HG02884 (cell line): ENCODE data around the gene GANAB.
"Not testable (repeated sequence)": the region's sequence is repeated elsewhere in the genome, so short reads cannot be mapped to it uniquely, and the experiment has no call there.

Experiments
- ATAC-seq: cut with Tn5 transposase; IDR thresholded peaks from one replicate; pipeline ENCODE4 v1.9.1; 2021; ENCODE audit warnings: mild to moderate bottlenecking, moderate library complexity; ENCODE audit not compliant: unreplicated experiment

Gene GANAB

GRCh38 chr11:62627713-62628112, 18.7 kb downstream of the GANAB start:
- ATAC-seq = no peak

DNA sequence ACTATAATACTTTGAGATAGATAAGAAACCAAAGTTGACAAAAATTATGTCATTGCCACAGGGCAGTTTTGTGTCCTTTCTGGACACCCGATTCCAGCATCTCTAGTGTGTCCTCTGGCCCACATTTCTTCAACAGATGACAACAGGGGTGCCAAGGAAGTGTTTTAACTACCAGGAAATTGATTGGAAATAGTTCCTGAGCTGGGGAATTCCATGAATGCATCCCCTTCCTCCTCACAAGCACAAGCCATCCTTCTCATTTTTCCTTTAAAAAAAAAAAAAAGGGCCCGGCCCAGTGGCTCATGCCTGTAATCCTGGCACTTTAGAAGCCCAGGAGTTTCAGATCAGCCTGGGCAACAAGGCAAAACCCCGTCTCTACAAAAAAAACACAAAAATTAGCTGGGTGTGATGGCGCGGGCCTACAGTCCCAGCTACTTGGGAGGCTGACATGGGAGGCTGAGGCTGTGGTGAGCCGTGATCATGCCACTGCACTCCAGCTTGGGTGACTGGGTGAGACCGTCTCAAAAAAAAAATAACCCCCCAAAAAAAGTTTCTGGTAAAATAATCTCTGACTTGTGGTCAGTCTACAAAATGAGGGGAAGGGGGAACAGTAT, 23.8 kb downstream of the GANAB start:
- ATAC-seq = no peak

- peak; percentile 90 for ATAC-seq
Observed at GRCh38 chr11:62621567-62622470, 24.6 kb downstream of the GANAB start, which contains the start of gene B3GAT3. B3GAT3 (minus strand) TSS chr11:62621986; CDS start chr11:62621947, 39 bp downstream.

DNA sequence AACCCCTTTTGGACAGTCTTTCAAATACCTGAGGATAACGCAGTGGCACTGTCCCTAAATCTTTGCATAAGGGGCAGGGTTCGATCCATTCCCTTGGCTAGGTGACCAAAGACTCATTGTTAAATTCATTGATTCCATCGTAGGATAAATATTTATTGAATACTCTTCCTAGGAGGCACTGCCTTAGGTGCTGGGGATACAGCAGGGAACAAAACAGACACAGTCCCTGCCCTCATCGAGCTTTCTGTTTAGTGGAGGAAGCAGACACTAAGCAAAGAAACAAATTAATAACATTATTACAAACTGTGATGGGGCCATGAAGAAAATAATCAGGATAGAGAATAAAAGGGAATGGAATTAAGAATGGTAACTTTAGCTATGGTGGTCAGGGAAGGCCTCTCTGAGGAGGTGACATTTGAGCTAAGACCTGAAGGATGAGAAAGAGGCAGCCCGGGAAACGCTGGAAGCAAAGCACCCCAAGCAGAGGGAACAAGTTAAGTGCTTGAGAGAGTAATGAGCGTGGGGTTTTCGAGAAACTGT, 25.3 kb downstream of the GANAB start:
- ATAC-seq = no peak

DNA sequence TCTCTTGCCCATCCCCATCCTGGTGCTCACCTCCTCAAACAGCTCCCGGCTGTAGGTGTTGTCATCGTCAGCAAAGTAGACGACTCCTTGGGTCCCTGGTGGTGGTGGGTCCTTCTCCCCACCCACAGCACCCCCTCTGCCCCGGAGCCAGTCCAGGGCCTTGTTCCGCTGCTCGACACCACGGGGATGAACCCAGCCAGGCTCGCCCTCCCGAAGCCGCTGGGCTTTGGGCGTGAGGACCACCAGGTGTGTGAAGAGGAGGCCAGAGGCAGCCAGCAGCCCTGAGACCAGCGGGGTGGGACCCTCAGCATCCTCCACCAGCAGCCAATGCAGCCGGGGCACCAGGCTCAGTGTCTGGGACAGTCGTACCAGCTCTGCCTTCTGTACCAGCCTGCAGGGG, 29.5 kb downstream of the GANAB start:
- not testable (repeated sequence) for ATAC-seq

- ATAC-seq = no peak
Observed at GRCh38 chr11:62615521-62615920, 30.9 kb downstream of the GANAB start.

DNA sequence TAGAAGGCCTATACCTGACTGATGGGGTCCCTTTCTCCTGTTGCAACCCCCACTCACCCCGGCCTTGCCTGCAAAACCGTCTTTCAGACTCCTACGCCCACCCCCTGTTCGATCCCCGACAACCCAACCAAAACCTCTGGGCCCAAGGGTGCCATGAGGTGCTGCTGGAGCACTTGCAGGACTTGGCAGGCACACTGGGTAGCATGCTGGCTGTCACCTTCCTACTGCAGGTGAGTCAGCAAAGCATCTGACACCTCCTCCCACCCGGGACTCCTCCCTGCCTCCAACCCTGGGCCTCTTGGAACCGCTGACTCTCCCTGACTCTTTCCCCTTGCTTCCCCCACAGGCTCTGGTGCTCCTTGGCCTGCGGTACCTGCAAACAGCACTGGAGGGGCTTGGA, 32.1 kb downstream of the GANAB start:
- ATAC-seq = no peak

GRCh38 chr11:62613291-62613778, 33.1 kb downstream of the GANAB start:
- no peak for ATAC-seq

GRCh38 chr11:62612366-62613290, 33.8 kb downstream of the GANAB start, which contains the start of the genes EML3 and ROM1:
EML3 (minus strand) TSS chr11:62612775; CDS start chr11:62612457, 318 bp downstream.
ROM1 (plus strand) TSS chr11:62613257; CDS start chr11:62613282, 25 bp downstream.
- ATAC-seq = peak; percentile 52

DNA sequence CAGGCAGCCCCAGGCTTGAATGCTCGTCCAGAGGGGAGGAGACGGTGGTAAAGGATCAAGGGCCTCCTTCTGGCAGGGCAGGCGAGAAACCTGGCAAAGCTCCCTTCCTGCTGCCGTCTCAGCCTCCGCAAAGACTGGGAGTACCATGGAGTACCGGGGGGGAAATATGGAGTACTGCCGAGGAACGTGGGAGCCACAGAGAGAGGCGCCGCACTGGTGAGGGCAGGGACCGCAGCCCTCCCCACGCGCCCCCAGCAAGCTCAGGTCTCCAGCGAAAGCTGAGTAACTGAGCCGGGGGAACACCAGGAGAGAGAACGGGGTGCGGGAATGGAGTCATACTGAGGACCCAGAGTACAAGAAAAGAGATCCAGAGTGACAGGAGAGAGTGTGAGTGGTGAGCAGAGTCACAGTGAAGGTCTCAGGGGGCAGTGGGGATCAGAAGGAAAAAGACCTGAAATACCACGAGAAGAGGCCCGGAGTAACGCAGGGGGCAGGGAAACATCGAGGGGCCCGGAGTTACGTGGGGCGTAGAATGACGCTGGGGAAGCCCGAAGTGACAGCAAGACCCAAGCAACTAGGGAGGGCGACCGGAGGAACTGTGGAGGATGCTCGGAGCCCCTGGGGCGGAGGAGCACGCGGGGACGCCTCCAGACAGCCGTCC, 34.6 kb downstream of the GANAB start:
- peak; percentile 23 for ATAC-seq

GRCh38 chr11:62610814-62611704, 35.4 kb downstream of the GANAB start:
- no peak for ATAC-seq

GRCh38 chr11:62610403-62610802, 36.0 kb downstream of the GANAB start:
- no peak for ATAC-seq

GRCh38 chr11:62608776-62609175, 37.6 kb downstream of the GANAB start:
- no peak for ATAC-seq

DNA sequence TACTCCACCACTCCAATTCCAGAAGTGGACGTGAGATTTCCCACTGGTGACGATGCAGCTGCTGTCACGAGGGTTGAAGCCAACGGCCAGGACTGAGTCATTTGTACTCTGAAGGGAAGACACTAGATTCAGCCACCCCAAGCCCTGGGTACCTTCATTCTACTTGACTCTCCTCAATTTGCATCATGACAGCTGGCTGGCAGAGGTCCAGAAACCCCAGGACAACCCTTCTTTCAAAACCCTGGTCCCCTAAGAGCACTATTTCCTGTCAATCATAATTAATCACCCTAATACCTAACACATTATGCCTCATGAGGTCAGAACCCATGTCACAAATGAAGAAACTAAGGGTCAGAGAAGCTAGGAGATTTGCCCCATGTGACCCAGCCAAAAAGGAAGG, 38.7 kb downstream of the GANAB start:
- no peak for ATAC-seq

DNA sequence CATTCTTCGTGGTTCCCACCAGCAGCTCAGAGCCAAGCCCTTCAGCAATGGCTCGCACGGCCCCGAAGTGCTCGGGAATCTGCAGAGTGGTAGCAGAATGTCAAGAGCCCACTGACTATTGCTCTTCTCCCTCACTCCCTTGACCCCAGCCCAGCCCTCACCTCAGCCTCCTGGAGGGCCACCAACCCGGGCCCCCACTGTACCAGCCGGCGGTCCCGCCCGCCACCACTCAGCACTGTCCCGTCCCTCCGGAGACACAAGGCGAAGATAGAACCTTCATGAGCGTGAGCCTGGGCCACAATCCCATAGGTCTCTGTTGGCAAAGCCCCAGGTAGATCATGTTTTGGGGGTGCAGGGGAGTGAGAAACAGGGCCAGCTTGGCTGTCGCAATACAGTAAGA, 40.5 kb downstream of the GANAB start:
- ATAC-seq = no peak

GRCh38 chr11:62605467-62605866, 40.9 kb downstream of the GANAB start:
- no peak for ATAC-seq

GRCh38 chr11:62604460-62605120, 41.8 kb downstream of the GANAB start:
- ATAC-seq = no peak

- ATAC-seq = no peak
Observed at GRCh38 chr11:62603776-62604299, 42.6 kb downstream of the GANAB start.
